ENCODE results near the gene PPP1R18. TPM values are rescaled to one million over a fixed set of nuclear protein-coding genes. Genes with fewer than 3 reads are reported as not detected.

The PPP1R18 gene
- total and polyA plus RNA-seq, 9 of the 15 experiments (the other 6 are each of a cell fraction or from before 2014, with no cell fraction given) = 12.0 to 99.2 (median 42.6) TPM

- TF ChIP-seq NELFE (IDR thresholded peaks at IDR 0.05; ENCODE audit: insufficient read depth, insufficient read length) (no peak), ELK1 (CRISPR knock-in tag; IDR thresholded peaks at IDR 0.05) (no peak), ARID3B (CRISPR knock-in tag; IDR thresholded peaks at IDR 0.05; ENCODE audit: borderline replicate concordance) (no peak), E2F3 (CRISPR knock-in tag; IDR thresholded peaks at IDR 0.05) (no peak), ZKSCAN3 (CRISPR knock-in tag; IDR thresholded peaks at IDR 0.05) (no peak), ZBTB40 (IDR thresholded peaks at IDR 0.05) (0 out of 2 replicates have a peak, but pooled peaks have one; percentile 17), ZBTB40 (CRISPR knock-in tag; IDR thresholded peaks at IDR 0.05) (no peak), MITF (IDR thresholded peaks at IDR 0.05) (no peak), PCBP1 (IDR thresholded peaks at IDR 0.05; ENCODE audit: low read depth, low read length, poor library complexity, severe bottlenecking) (no peak), CC2D1A (IDR thresholded peaks at IDR 0.05) (peak; percentile 79), ZNF668 (CRISPR knock-in tag; IDR thresholded peaks at IDR 0.05) (no peak), ZNF23 (CRISPR knock-in tag; IDR thresholded peaks at IDR 0.05) (no peak), HNRNPH1 (optimal IDR thresholded peaks at IDR 0.05; ENCODE audit: low read depth, low read length) (no peak), ELF2 (CRISPR knock-in tag; IDR thresholded peaks at IDR 0.05) (peak; percentile 58; the same call in 1 of the 2 replicates), RBM25 (IDR thresholded peaks at IDR 0.05; ENCODE audit: low read depth, low read length, severe bottlenecking) (no peak)
Observed at GRCh38 chr6:30722280-30723112, 36.1 kb upstream of the PPP1R18 start (continued).
